NCI-H1417 (cell line): ENCODE measurements around the gene ME1.
"Not testable (repeated sequence)": the region's sequence is repeated elsewhere in the genome, so short reads cannot be mapped to it uniquely, and the experiment has no call there.

ENCODE experiments used
- DNase-seq, 3 experiments: peaks; one replicate each; lab custom pipeline; 2025; lab: John Stamatoyannopoulos, UW

Gene ME1

DNA sequence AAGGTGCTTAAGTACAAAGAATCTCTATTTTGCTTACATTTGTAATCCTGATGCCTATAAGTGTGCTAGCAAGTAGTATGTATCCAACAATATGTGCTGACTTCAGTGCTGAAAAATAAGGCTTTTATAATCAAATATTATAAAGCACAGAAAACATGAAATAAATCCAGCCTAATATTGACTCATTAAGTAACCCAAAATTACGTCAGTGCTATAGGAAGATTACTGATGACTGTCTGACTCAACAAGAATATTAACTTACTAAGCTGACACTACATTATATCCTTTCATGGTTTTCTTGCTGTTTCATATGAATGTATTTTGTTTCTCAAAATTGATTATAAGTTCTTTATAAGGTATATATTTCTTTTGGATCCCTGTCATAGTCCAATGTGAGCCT lies 76.1 kb downstream of the ME1 start:
- no peak for DNase-seq

- no peak for DNase-seq
Measured at GRCh38 chr6:83352424-83353061, 78.3 kb downstream of the ME1 start.

DNA sequence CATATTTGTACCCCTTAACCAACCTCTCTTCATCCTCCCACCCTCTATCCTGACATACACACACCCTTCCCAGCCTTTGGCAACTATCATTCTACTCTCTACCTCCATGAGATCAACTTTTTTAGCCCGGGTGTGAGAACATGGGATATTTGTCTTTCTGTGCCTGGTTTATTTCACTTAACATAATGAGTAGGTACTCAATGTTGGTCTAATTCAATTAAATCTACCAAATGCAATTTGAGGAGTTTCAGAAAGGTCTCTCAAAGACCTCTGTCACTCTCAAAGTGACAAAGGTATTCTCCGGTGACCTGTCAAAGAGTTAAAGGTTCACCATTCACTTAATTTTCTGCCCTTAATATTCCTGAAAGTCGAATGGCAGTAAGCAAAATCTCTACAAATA lies 87.7 kb downstream of the ME1 start:
- no peak for DNase-seq

- no peak for DNase-seq
Measured at GRCh38 chr6:83341765-83342164, 89.1 kb downstream of the ME1 start.

DNA sequence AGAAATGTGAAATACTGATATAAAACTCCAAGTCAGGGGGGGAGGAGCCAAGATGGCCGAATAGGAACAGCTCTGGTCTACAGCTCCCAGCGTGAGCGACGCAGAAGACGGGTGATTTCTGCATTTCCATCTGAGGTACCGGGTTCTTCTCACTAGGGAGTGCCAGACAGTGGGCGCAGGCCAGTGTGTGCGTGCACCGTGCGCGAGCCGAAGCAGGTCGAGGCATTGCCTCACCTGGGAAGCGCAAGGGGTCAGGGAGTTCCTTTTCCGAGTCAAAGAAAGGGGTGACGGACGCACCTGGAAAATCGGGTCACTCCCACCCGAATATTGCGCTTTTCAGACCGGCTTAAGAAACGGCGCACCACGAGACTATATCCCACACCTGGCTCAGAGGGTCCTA lies 96.9 kb downstream of the ME1 start:
- DNase-seq: not testable (repeated sequence)

DNA sequence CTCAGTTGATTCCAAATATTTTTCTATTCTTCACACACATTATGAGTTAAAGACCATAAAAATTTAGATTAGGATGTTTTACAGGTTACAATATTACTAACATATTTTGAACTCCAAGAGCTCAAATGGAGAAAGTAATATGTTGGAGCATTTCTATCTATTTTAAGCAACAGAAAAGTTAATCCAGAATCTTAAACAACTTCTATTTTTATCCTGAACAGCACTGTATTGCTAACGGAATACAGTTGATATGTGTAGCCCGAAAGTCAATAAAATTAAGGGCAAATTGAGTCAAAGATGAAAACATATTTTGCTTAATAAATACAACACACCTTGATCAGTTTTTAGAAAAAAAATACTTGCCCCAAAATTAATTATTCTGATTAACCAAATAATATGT lies 97.4 kb downstream of the ME1 start:
- no peak for DNase-seq

GRCh38 chr6:83314693-83315092 lies 116.2 kb downstream of the ME1 start:
- DNase-seq: no peak

GRCh38 chr6:83313882-83314281 lies 117.0 kb downstream of the ME1 start:
- DNase-seq: no peak

GRCh38 chr6:83311231-83311630 lies 119.6 kb downstream of the ME1 start:
- DNase-seq: no peak

- no peak for DNase-seq
Measured at GRCh38 chr6:83310046-83310445, 120.8 kb downstream of the ME1 start.

- DNase-seq: no peak
Measured at GRCh38 chr6:83309344-83309743, 121.5 kb downstream of the ME1 start.

GRCh38 chr6:83308833-83309232 lies 122.0 kb downstream of the ME1 start:
- DNase-seq: no peak

- DNase-seq: peak in 1 of 3 experiments; percentile 48
Measured at GRCh38 chr6:83307849-83308248, 123.0 kb downstream of the ME1 start.

GRCh38 chr6:83303426-83303825 lies 127.4 kb downstream of the ME1 start:
- DNase-seq: no peak

GRCh38 chr6:83294676-83295075 lies 136.2 kb downstream of the ME1 start:
- DNase-seq: no peak

DNA sequence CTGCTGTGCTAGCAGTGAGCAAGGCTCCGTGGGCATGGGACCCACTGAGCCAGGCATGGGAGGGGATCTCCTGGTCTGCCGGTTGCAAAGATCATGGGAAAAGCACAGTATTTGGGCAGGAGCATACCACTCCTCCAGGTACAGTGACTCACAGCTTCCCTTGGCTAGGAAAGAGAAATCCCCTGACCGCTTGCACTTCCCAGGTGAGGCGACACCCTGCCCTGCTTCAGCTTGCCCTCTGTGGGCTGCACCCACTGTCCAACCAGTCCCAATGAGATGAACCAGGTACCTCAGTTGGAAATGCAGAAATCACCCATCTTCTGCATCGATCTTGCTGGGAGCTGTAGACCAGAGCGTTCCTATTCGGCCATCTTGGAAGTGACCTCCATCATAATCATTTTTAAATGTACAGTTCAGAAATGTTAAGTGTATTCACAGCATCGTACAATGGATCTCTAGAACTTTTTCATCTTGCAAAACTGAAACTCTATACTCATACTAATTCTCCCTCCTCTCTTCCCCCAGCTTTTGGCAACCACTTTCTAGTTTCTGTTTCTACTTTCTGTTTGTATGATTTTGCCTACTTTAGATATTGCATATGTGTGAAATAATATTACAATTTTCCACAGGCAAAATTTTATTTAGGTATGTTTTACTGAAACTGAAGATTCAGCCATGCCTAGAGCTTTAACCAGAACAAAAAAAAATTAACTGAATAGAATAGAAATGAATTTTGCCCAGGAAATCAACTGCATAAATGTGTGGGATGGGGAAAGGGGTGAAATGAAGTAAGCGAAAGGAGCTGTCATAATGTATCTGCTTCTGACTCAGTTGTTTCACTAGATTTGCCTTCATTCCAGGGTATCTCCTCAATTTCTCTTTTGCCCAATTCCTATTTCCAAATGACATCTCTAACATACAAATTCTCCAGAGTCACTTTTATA lies 137.7 kb downstream of the ME1 start:
- no peak for DNase-seq

DNA sequence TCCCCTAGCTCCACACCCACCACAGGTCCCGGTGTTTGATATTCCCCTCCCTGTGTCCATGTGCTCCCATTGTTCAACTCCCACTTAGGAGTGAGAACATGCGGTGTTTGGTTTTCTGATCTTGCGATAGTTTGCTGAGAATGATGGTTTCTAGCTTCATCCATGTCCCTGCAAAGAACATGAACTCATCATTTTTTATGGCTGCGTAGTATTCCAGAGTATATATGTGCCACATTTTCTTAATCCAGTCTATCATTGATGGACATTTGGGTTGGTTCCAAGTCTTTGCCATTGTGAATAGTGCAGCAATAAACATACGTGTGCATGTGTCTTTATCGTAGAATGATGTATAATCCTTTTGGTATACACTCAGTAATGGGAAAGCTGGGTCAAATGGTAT lies 143.6 kb downstream of the ME1 start:
- DNase-seq: not testable (repeated sequence)

- DNase-seq: no peak
Measured at GRCh38 chr6:83285917-83286316, 144.9 kb downstream of the ME1 start.

DNA sequence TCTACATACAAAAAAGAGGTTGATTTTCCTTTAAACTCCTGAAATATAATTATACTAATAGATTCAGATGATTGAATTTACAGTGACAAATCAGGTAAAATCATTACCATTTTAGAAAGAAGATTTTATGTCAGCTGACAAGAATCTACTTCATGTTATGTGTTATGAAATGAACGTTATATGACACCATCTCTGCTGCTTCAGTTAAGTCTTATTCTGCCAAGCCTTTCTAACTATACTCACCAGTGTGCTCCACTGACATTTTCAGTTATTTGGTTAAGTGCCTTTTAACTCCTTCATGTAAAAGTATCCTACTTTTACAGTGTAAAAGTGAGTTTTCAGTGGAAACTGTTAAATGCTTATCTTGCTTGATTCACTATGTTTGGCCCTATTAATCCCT lies 157.3 kb downstream of the ME1 start:
- no peak for DNase-seq

GRCh38 chr6:83270971-83271719 lies 159.7 kb downstream of the ME1 start:
- DNase-seq: no peak

- no peak for DNase-seq
Measured at GRCh38 chr6:83265384-83265783, 165.5 kb downstream of the ME1 start.

DNA sequence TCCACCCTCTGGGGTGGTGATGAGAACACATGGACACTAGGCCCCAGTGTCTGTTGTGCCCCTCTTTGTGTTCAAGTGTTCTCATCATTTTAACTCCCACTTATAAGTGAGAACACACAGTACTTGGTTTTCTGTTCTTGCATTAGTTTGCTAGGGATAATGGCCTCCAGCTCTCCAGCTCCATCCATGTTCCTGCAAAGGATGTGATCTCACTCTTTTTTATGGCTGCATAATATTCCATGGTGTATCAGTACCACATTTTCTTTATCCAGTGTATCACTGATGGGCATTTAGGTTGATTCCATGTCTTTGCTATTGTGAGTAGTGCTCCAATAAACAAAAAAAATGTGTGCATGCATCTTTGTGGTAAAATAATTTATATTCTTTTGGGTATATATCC lies 170.3 kb downstream of the ME1 start:
- DNase-seq: no peak

- no peak for DNase-seq
Measured at GRCh38 chr6:83258517-83258916, 172.3 kb downstream of the ME1 start.
